22Rv1 (cell line): Measurements from ENCODE around the gene SH2D5.
"Not testable (repeated sequence)": the region's sequence is repeated elsewhere in the genome, so short reads cannot be mapped to it uniquely, and the experiment has no call there.

ENCODE experiments used
- H3K27ac ChIP-seq: fragments of 450-650 bp; 2 replicates; pipeline ENCODE4 v1.5.1; 2017
- ZFX ChIP-seq: fragments of 450-650 bp; IDR thresholded peaks from 2 replicates; pipeline ENCODE4 v1.6.1; 2017; ENCODE audit warnings: antibody characterized with exemption, borderline replicate concordance
- TF ChIP-seq, protein P1 (sequence below): fragments of 450-650 bp; IDR thresholded peaks from 2 replicates; pipeline ENCODE4 v1.5.1; 2017; ENCODE audit warnings: mild to moderate bottlenecking

SH2D5 gene

DNA sequence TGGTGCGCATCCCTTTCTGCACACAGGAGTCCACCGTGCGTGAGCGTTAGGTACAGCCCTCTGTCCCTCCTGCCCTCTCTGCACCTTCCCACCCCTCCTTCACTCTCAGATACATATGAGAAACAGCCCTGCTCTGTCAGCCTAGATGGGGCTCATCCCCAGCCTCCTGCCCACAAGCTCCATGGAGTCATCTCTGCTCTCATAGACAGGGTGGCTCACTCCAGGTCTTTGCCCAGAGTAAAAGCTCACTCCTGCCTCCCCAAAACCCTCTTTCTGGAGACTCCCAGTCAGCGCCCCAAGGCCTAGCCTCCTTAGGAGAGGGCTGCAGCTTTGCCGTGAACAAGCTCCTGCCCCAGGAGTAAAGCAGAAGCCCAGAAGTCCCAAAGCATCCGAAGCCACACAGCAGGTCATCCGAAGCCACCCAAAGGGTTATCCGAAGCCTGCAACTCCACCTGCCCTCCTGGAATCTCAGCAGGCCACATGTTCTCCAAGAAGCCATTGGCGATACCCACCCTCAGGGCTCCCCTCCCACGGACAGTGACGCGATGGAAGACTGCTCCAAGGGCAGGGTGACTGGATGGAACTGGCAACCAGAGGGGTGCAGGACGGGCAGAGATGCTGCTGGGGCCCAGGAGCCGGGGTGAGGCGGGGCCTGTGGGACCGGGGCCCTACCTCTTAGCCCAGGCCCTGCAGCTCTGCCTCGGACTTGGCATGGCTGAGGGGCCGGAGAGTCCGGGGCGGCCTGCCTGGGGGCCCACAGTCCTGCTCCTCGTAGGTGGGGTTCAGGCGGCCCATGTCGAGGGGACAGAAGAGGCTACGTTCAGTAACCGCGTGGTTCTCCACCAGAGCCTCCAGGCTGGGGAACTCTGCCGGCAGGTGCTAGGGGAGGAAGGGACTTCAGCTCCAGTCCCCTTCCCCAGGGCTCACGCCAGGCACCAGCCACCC, 11.1 kb downstream of the SH2D5 start:
- no peak overlapping the region for H3K27ac ChIP-seq
- TF ChIP-seq, protein P1, sequence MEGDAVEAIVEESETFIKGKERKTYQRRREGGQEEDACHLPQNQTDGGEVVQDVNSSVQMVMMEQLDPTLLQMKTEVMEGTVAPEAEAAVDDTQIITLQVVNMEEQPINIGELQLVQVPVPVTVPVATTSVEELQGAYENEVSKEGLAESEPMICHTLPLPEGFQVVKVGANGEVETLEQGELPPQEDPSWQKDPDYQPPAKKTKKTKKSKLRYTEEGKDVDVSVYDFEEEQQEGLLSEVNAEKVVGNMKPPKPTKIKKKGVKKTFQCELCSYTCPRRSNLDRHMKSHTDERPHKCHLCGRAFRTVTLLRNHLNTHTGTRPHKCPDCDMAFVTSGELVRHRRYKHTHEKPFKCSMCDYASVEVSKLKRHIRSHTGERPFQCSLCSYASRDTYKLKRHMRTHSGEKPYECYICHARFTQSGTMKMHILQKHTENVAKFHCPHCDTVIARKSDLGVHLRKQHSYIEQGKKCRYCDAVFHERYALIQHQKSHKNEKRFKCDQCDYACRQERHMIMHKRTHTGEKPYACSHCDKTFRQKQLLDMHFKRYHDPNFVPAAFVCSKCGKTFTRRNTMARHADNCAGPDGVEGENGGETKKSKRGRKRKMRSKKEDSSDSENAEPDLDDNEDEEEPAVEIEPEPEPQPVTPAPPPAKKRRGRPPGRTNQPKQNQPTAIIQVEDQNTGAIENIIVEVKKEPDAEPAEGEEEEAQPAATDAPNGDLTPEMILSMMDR: no peak
- TF ChIP-seq ZFX: no peak

DNA sequence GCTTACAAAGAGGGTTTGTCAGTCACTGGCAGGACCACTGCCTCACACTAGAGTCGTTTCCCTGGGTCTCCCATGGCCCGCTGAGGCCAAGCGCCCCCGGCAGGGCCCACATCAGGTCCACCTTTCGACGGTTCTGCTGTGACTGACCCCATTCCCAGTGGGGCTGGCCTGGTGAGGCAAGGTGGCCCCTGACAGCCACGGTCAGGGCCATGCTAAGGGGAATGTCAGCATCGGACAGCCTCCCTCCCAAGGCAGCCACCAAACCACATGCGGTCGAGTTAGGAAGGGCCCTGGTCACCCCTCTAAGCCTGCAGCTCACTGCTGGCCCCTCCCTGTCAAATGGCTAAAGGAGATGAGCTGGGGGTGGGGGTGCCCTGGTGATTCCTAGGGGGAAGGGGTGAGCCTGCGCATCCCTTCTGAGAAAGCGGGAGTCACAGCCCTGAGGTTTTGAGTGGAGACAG, 11.8 kb downstream of the SH2D5 start:
- H3K27ac ChIP-seq: no peak overlapping the region
- TF ChIP-seq, protein P1: no peak
- no peak for TF ChIP-seq ZFX

DNA sequence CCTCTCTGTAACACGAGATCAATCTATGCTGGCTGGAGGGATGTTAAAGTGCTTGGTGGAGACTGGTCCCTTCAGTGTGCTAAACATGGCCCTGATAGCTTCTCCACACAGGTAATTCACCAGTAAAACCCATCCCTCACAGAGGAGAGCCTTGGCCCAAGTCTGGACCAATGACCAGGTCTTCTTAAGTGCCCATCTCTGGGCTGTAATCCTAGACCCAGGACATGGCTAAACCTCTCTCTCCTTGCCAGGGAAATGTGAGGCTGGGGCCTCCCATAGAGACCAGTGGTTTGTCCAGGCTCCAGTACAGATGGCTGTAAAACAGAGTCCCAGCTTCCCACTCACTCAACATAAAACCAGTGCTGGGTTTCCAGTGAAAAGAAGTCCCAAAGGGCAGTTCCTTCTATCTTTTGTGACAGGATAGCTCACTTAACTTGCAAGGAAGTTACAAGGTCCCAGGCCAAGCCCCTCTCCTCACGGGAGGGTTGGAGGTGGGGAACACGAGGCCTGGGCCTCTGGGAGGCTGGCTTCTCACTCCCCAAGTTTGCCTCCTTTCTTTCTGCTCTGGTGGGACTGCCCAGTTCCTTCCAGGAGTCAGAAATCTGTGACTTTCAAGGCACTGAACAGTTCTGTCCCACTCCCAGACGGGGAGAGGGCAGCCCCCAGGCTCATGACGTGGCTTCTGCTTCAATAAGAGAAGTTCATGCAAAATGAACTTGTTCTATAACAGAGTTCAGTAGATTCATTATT, 12.5 kb downstream of the SH2D5 start:
- H3K27ac ChIP-seq: no peak overlapping the region
- TF ChIP-seq ZFX: no peak
- TF ChIP-seq, protein P1: no peak

- TF ChIP-seq ZFX: no peak
These were observed 13.2 kb downstream of the SH2D5 start for GRCh38 chr1:20719261-20719660.

DNA sequence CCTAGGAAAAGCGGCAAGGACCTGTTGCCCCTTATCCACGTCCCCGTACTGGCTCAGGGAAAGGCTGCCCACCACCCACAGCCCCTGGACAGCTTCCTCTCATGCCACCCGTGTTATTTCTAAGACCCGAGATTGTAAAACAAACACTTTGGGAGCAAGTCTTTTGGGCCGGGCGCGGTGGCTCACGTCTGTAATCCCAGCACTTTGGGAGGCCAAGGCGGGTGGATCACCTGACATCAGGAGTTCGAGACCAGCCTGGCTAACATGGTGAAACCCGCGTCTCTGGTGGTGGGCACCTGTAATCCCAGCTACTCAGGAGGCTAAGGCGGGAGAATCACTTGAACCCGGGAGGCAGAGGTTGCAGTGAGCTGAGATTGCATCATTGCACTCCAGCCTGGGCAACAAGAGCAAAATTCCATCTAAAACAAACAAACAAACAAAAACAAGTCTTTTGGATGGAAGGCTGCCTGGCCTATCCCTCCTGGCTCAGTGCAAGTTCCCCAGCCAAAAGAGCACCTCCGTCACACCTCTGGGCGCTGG, 14.1 kb downstream of the SH2D5 start:
- not testable (repeated sequence) for H3K27ac ChIP-seq

More at GRCh38 chr1:20719261-20719660, 13.2 kb downstream of the SH2D5 start:
- H3K27ac ChIP-seq: no peak overlapping the region

DNA sequence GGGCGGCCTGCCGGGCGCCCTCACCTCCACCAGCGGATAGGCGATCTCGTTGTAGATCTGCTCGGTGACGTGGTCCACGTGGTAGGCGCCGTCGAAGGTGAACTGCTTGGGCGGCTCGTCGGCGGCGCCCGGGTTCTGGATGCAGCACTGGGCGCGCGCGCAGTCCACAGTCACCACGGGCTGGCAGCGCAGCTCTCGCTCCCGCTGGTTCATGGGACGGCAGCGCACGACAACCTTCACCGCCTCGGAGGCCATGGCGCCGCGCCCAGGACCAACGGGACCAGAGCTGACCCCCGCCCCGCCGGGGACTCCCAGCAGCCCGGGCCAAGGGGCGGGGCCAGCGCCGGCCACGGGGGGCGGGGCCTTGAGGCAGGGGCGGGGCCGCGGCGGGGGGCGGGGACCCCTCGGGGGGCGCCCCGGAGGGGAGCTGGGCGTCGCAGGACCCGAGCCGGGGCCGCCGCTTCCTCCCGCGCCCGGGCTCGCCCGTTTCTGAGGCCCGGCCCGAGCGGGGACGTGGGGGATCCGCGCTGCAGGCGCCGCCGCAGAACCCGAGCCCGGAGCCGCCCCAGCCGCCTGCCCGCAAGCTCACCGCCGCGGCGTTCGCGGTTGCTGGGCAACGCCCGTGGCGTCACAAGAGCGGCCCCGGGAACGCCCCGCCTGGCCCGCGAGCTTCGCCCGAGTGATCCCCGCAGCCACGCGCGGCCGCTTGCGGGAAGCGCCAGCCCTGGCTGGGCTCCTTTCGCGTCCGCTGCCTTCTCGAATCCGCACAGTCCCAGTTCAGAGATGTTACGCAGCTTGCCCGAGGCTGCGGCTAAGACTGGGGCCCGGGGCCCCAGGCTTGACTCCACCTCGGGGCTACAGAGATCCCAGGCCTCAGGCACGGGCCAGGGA, 14.8 kb downstream of the SH2D5 start, which contains the start of gene KIF17:
TSS of gene KIF17 (minus strand) at position 556 of the 891 bp plus-strand sequence. CDS start at position 255, 301 bp downstream.
- TF ChIP-seq, protein P1: no peak
- TF ChIP-seq ZFX: no peak
- no peak within 1 kb of the TSS for H3K27ac ChIP-seq

DNA sequence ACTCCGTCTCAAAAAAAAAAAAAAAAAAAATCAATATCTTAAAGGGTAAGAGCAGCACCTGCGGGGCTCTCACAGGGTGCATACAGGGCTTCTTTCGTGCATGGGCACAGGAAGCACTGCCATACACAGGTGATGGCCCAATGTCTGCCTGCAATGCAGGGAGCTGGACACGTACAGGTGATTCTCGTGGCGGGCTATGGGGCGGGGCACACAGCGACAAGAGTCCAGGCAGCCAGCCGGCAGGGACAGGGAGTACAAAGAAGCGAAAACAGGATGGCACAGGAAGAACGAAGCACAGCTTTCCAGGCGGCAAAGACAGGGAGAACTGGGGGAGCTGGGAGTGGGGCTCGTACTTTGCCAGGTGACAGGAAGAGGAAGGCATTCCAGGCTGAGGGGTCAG, 16.3 kb downstream of the SH2D5 start:
- no peak overlapping the region for H3K27ac ChIP-seq
- no peak for TF ChIP-seq ZFX
- TF ChIP-seq, protein P1: no peak
